Measurements from ENCODE around the gene SHMT2. TPM values are rescaled to one million over a fixed set of nuclear protein-coding genes. Genes with fewer than 3 reads are reported as not detected.
A peak's percentile ranks its signal among the peaks of the same experiment; 100 is the strongest.

The SHMT2 gene
- total and polyA plus RNA-seq, 9 of the 15 experiments (the other 6 are each of a cell fraction or from before 2014, with no cell fraction given): 46.1 to 319 (median 115) TPM

DNA sequence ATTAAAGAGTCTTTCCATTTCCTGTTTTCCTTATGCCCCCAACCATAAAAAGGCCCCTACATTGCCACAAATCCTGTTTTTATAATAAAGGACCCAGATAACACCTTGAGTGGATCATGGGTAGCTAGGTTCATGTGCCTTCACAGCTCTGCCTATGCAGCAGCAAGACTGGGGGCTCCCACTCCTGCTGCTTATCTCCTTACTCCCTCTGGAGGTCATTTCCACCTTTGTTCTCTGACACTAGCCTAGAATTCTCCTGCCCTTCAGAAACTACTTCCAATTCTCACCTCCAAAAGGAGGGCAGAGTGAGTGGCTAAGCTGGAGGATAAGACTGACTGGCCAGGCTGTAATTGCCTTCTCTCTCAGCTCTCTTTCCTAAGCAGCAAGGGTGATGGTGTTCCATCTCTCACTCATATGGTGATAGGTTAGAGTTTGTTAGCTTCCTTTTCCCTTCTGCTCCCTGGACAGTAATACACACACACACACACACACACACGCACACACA lies 41.5 kb downstream of the SHMT2 start:
- Histone ChIP-seq H3K79me2 (ENCODE audit: control insufficient read depth, insufficient read depth, low read length) (no peaks in the 10 kb centered on the region), H2AFZ (ENCODE audit: low read depth, low read length) (no peak overlapping the region), H3K4me2 (ENCODE audit: insufficient read depth, low read length) (no peak overlapping the region), H3K36me3 (ENCODE audit: control insufficient read depth, insufficient read depth, low read length) (peaks cover 36% of the 10 kb centered on the region; the same call in 2 of the 3 replicates), H3K4me1 (replicated peaks in 1 of 2; ENCODE audit: control insufficient read depth in 2 of 2, insufficient read depth in 2 of 2, low read length in 2 of 2) (peaks cover 5 to 11% of the 10 kb centered on the region in 2 experiments; a peak in 4 of 5 replicates), H3K27me3 (ENCODE audit: control insufficient read depth in 2 of 2, insufficient read depth in 2 of 2, low read length in 2 of 2) (no peaks in the 10 kb centered on the region), H3K9me3 (replicated peaks; ENCODE audit: control insufficient read depth, insufficient read depth, low read depth, low read length) (no peaks in the 10 kb centered on the region), H3K4me3 (no peak overlapping the region), H3K9ac (ENCODE audit: insufficient read depth in 1 of 2, low read depth in 2 of 2, low read length in 2 of 2) (no peak overlapping the region; a peak in 1 of 4 replicates), H4K20me1 (replicated peaks; ENCODE audit: control insufficient read depth, insufficient read depth, low read length) (no peaks in the 10 kb centered on the region), H3K9me1 (ENCODE audit: control insufficient read depth, insufficient read depth, low read length) (no peaks in the 10 kb centered on the region), H3K27ac (ENCODE audit: extremely low read depth, low read depth, low read length) (no peak overlapping the region)
- BruUV-seq (replicated peaks): no TSS peak
- TF ChIP-seq ZFP1 (CRISPR knock-in tag; IDR thresholded peaks at IDR 0.05) (no peak), RAD21 (CRISPR knock-in tag; conservative IDR thresholded peaks at IDR 0.05 in 1 of 2, IDR thresholded peaks at IDR 0.05 in 1 of 2) (peak in 1 of 2 experiments; percentile 25; a peak in 1 of 4 replicates), POU5F1 (IDR thresholded peaks at IDR 0.05; ENCODE audit: borderline replicate concordance, low read depth, low read length, partially characterized antibody) (no peak), MNT (conservative IDR thresholded peaks at IDR 0.05) (no peak), CBFA2T3 (IDR thresholded peaks at IDR 0.05) (peak; percentile 29), NFE2L1 (tag; IDR thresholded peaks at IDR 0.05; ENCODE audit: borderline replicate concordance, low read depth) (no peak), CTCF (IDR thresholded peaks at IDR 0.05 in 2 of 3, conservative IDR thresholded peaks at IDR 0.05 in 1 of 3; ENCODE audit: insufficient read depth in 2 of 3, low read depth in 1 of 3, low read length in 3 of 3) (peak; percentile 16 to 40 (median 27); a peak in 3 of 6 replicates)
- TF ChIP-seq, protein P1, sequence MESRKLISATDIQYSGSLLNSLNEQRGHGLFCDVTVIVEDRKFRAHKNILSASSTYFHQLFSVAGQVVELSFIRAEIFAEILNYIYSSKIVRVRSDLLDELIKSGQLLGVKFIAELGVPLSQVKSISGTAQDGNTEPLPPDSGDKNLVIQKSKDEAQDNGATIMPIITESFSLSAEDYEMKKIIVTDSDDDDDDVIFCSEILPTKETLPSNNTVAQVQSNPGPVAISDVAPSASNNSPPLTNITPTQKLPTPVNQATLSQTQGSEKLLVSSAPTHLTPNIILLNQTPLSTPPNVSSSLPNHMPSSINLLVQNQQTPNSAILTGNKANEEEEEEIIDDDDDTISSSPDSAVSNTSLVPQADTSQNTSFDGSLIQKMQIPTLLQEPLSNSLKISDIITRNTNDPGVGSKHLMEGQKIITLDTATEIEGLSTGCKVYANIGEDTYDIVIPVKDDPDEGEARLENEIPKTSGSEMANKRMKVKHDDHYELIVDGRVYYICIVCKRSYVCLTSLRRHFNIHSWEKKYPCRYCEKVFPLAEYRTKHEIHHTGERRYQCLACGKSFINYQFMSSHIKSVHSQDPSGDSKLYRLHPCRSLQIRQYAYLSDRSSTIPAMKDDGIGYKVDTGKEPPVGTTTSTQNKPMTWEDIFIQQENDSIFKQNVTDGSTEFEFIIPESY (CRISPR knock-in tag; IDR thresholded peaks at IDR 0.05): 0 out of 2 replicates have a peak, but pooled peaks have one; percentile 29
- intact Hi-C loops (cut with micrococcal nuclease) (no loop called here), in situ Hi-C loops (cut with MboI) (no loop called here)
- ChIA-PET CTCF (ENCODE audit: low intra/inter-chr PET ratio) (no interaction called here), POLR2A (interaction anchor here (0.7 to 1.5 kb wide), 6 partner anchors 10 to 248 kb away, joined by 3 to 9 read pairs (median 3); no protein-coding TSS in a partner anchor)
- FAIRE-seq: peak; percentile 79
- 40% methylated on average over 1 of the region's 1 CpG for WGBS (ENCODE audit: insufficient coverage, low coverage, missing lambda C conversion rate)
- peak; percentile 29 to 56 (median 48) for DNase-seq (ENCODE audit: extremely low read depth in 1 of 4, low spot score in 3 of 4)
- peak; percentile 81 for ATAC-seq

Data from K562 (cell line).